A673 (cell line): Measurements from ENCODE around the gene KCTD3.

Experiments
- EZH2 ChIP-seq: fragments of 200-600 bp; sonication (generic); IDR thresholded peaks from 2 replicates; pipeline ENCODE4 v1.6.1; 2017; ENCODE audit warnings: borderline replicate concordance, low read depth, mild to moderate bottlenecking, mixed read lengths, antibody characterized with exemption, low read length; ENCODE audit not compliant: poor library complexity, severe bottlenecking
- TF ChIP-seq, protein P1 (sequence below): fragments of 300-800, 200-600 bp; sonication (generic); conservative IDR thresholded peaks from 2 replicates; pipeline ENCODE4 v1.5.1; 2017; ENCODE audit warnings: low read depth, mild to moderate bottlenecking, antibody characterized with exemption, low read length, moderate library complexity, mixed read lengths

DNA sequence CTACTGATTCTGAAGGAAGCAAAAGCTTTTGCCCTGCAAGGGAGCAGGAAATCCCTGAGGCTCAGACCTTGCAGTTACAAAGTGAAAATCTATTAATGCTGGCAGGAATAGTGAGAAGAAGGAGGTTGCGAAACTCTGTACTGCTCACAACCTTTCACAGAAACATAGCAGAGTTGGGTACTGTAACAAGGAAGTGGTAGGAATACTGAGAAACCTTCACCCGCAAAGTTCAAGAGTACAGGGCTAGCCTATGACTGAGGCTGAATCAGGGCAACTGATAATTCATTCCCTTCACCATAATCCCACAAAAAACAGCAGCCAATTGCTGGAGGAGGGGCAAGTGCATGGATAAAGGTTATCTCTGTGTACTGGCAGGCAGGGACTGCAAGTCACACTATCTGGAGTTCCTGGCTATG lies 23.9 kb upstream of the KCTD3 start:
- TF ChIP-seq, protein P1, sequence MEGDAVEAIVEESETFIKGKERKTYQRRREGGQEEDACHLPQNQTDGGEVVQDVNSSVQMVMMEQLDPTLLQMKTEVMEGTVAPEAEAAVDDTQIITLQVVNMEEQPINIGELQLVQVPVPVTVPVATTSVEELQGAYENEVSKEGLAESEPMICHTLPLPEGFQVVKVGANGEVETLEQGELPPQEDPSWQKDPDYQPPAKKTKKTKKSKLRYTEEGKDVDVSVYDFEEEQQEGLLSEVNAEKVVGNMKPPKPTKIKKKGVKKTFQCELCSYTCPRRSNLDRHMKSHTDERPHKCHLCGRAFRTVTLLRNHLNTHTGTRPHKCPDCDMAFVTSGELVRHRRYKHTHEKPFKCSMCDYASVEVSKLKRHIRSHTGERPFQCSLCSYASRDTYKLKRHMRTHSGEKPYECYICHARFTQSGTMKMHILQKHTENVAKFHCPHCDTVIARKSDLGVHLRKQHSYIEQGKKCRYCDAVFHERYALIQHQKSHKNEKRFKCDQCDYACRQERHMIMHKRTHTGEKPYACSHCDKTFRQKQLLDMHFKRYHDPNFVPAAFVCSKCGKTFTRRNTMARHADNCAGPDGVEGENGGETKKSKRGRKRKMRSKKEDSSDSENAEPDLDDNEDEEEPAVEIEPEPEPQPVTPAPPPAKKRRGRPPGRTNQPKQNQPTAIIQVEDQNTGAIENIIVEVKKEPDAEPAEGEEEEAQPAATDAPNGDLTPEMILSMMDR, result no peak
- no peak for TF ChIP-seq EZH2
